Activated B cell treated with CpG ODN at 0.5 μM for 24 hours (primary cell): ENCODE results near the gene KIRREL3. TPM values are rescaled to one million over a fixed set of nuclear protein-coding genes. Genes with fewer than 3 reads are reported as not detected.

Experiments used
- ATAC-seq: fragments of 200-7000 bp; cut with Tn5 transposase; one replicate; pipeline ENCODE4 v1.10.0; 2021; ENCODE audit warnings: low read depth, mild to moderate bottlenecking, moderate library complexity
- CTCF ChIA-PET: fragments of 350-600 bp; sonication (Branson Sonifier 250); formaldehyde crosslinking; loops from one replicate; lab custom pipeline; 2021; ENCODE audit warnings: antibody characterized with exemption; lab: Charles Lee
- POLR2A ChIA-PET: fragments of 350-600 bp; sonication (Branson Sonifier 250); formaldehyde crosslinking; loops from one replicate; lab custom pipeline; 2021; ENCODE audit warnings: antibody characterized with exemption; lab: Charles Lee
- DNase-seq: peaks from one replicate; pipeline ENCODE4 v3.0.0; 2022
- H3K27ac Mint-ChIP-seq: one replicate; pipeline ENCODE4 v1.8.0; 2020; ENCODE audit warnings: mixed read lengths
- H3K27me3 Mint-ChIP-seq: one replicate; pipeline ENCODE4 v1.8.0; 2021; ENCODE audit warnings: mixed read lengths
- H3K36me3 Mint-ChIP-seq: one replicate; pipeline ENCODE4 v1.8.0; 2021; ENCODE audit warnings: low read depth, mixed read lengths
- H3K4me1 Mint-ChIP-seq: one replicate; pipeline ENCODE4 v1.8.0; 2021; ENCODE audit warnings: mixed read lengths
- H3K4me3 Mint-ChIP-seq: one replicate; pipeline ENCODE4 v1.8.0; 2020; ENCODE audit warnings: mild to moderate bottlenecking, mixed read lengths
- H3K9me3 Mint-ChIP-seq: one replicate; pipeline ENCODE4 v1.8.0; 2020; ENCODE audit warnings: mixed read lengths
- intact Hi-C: fragments of 100-400 bp; cut with micrococcal nuclease; formaldehyde crosslinking; loops from one replicate; pipeline ENCODE4 v1.15.1; 2024
- total RNA-seq: library from RNA; stranded (reverse); gene quantifications from 2 replicates; pipeline ENCODE4 v1.2.3, GENCODE V29; 2022
- TF ChIP-seq, protein P1 (sequence below): fragments of 200-600 bp; IDR thresholded peaks from one replicate; pipeline ENCODE4 v1.8.0; 2022; ENCODE audit warnings: antibody characterized with exemption, mild to moderate bottlenecking

Gene KIRREL3
- total RNA-seq, 1 donor from 2014 or later, result not detected

DNA sequence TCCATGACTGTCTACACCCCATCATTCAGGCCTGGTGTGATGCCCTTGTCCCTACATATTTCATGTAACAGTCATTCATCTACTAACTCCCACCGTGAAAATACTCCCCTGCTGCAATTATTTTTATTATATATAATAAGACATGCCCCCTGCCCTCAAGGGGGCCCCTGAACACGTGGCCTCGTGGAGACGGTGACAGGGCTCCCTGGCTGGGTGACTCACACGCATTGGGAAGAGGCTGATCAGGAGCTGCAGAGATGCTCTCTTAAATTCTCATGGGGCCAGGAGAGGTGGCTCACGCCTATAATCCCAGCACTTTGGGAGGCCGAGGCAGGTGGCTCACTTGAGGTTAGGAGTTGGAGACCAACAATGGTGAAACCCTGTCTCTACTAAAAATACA, 556.5 kb downstream of the KIRREL3 start:
- intact Hi-C loops, result loop anchor here (5.0 kb wide), 2 partner anchors 1348 to 1728 kb away; no protein-coding TSS in a partner anchor
- no peak overlapping the region for H3K4me3 Mint-ChIP-seq
- TF ChIP-seq, protein P1, sequence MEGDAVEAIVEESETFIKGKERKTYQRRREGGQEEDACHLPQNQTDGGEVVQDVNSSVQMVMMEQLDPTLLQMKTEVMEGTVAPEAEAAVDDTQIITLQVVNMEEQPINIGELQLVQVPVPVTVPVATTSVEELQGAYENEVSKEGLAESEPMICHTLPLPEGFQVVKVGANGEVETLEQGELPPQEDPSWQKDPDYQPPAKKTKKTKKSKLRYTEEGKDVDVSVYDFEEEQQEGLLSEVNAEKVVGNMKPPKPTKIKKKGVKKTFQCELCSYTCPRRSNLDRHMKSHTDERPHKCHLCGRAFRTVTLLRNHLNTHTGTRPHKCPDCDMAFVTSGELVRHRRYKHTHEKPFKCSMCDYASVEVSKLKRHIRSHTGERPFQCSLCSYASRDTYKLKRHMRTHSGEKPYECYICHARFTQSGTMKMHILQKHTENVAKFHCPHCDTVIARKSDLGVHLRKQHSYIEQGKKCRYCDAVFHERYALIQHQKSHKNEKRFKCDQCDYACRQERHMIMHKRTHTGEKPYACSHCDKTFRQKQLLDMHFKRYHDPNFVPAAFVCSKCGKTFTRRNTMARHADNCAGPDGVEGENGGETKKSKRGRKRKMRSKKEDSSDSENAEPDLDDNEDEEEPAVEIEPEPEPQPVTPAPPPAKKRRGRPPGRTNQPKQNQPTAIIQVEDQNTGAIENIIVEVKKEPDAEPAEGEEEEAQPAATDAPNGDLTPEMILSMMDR, result no peak
- peaks cover 9% of the 10 kb centered on the region for H3K27me3 Mint-ChIP-seq
- peaks cover 4% of the 10 kb centered on the region for H3K4me1 Mint-ChIP-seq
- H3K27ac Mint-ChIP-seq, result no peak overlapping the region
- ChIA-PET CTCF (interaction anchor here (1.1 to 7.5 kb wide), 2 partner anchors 38 to 902 kb away, joined by 3 to 118 read pairs; no protein-coding TSS in a partner anchor), POLR2A (no interaction called here)
- H3K9me3 Mint-ChIP-seq, result no peaks in the 10 kb centered on the region
- no peaks in the 10 kb centered on the region for H3K36me3 Mint-ChIP-seq
- DNase-seq, result no peak
- ATAC-seq, result no peak

- H3K4me3 Mint-ChIP-seq, result no peak overlapping the region
- H3K9me3 Mint-ChIP-seq, result no peaks in the 10 kb centered on the region
- CTCF ChIA-PET, result interaction anchor here (1.1 to 7.5 kb wide), 2 partner anchors 39 to 903 kb away, joined by 3 to 118 read pairs; no protein-coding TSS in a partner anchor
- POLR2A ChIA-PET, result no interaction called here
- ATAC-seq (no peak), DNase-seq (no peak)
- TF ChIP-seq, protein P1, result no peak
- no peak overlapping the region for H3K27ac Mint-ChIP-seq
- H3K4me1 Mint-ChIP-seq, result peaks cover 4% of the 10 kb centered on the region
- H3K36me3 Mint-ChIP-seq, result no peaks in the 10 kb centered on the region
- peaks cover 9% of the 10 kb centered on the region for H3K27me3 Mint-ChIP-seq
- intact Hi-C loops, result loop anchor here (5.0 kb wide), 2 partner anchors 1349 to 1729 kb away; no protein-coding TSS in a partner anchor
Observed at GRCh38 chr11:126443120-126443519, 557.5 kb downstream of the KIRREL3 start.

- H3K36me3 Mint-ChIP-seq, result no peaks in the 10 kb centered on the region
- TF ChIP-seq, protein P1, result peak; percentile 70
- peaks cover 4% of the 10 kb centered on the region for H3K4me1 Mint-ChIP-seq
- no peaks in the 10 kb centered on the region for H3K9me3 Mint-ChIP-seq
- DNase-seq (peak; percentile 65), ATAC-seq (peak; percentile 57)
- no peak overlapping the region for H3K4me3 Mint-ChIP-seq
- ChIA-PET CTCF (interaction anchor here (0.5 to 7.5 kb wide), 10 partner anchors 8 to 1716 kb away, joined by 3 to 118 read pairs (median 4); no protein-coding TSS in a partner anchor), POLR2A (no interaction called here)
- intact Hi-C loops, result loop anchor here (1.0 to 5.0 kb wide), 4 partner anchors 39 to 1731 kb away; no protein-coding TSS in a partner anchor
- H3K27ac Mint-ChIP-seq, result no peak overlapping the region
- peaks cover 9% of the 10 kb centered on the region for H3K27me3 Mint-ChIP-seq
Observed at GRCh38 chr11:126440792-126441514, 559.6 kb downstream of the KIRREL3 start.

- H3K4me1 Mint-ChIP-seq, result peaks cover 4% of the 10 kb centered on the region
- H3K27me3 Mint-ChIP-seq, result peaks cover 9% of the 10 kb centered on the region
- no peak overlapping the region for H3K4me3 Mint-ChIP-seq
- ATAC-seq, result no peak
- no peak overlapping the region for H3K27ac Mint-ChIP-seq
- no peaks in the 10 kb centered on the region for H3K9me3 Mint-ChIP-seq
- DNase-seq, result no peak
- POLR2A ChIA-PET, result no interaction called here
- H3K36me3 Mint-ChIP-seq, result no peaks in the 10 kb centered on the region
- intact Hi-C loops, result loop anchor here (1.0 to 5.0 kb wide), 4 partner anchors 40 to 1732 kb away; no protein-coding TSS in a partner anchor
- CTCF ChIA-PET, result interaction anchor here (1.1 to 7.5 kb wide), 6 partner anchors 28 to 1717 kb away, joined by 3 to 118 read pairs (median 6); no protein-coding TSS in a partner anchor
- TF ChIP-seq, protein P1, result no peak
Observed at GRCh38 chr11:126440276-126440675, 560.3 kb downstream of the KIRREL3 start.

DNA sequence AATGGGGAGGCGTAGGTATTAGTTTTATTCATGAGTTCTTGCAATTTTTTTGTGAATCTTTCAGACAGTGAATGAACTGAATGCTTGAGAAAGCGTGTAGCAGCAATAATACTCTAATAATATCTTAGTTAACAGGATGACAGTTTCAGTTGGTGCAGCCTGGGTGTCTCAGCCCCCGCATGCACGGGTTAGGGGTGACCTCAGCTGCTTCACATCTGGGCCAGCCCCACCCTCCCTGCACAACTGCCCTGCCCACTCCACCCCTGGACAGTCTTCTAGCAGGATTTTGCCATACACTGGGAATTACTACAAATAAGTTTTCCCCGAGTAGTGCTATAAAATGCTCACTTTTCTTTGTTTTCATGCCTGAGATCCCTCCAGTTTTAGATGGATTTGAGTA, 561.9 kb downstream of the KIRREL3 start:
- intact Hi-C loops, result no loop called here
- TF ChIP-seq, protein P1, result no peak
- Mint-ChIP-seq H3K4me3 (no peak overlapping the region), H3K36me3 (no peaks in the 10 kb centered on the region), H3K9me3 (no peaks in the 10 kb centered on the region), H3K27ac (no peak overlapping the region), H3K27me3 (peaks cover 8% of the 10 kb centered on the region), H3K4me1 (peaks cover 4% of the 10 kb centered on the region)
- CTCF ChIA-PET, result interaction anchor here (7.5 kb wide), 1 partner anchor 44 kb away, joined by 118 read pairs; no protein-coding TSS in a partner anchor
- ATAC-seq (no peak), DNase-seq (no peak)
- POLR2A ChIA-PET, result no interaction called here
